PFSK-1 (cell line): ENCODE results near the gene ANXA6.

Experiments
- FOXP2 ChIP-seq: optimal IDR thresholded peaks from 2 replicates; pipeline ENCODE3; 2011; ENCODE audit warnings: borderline replicate concordance, control low read depth, inconsistent platforms; ENCODE audit not compliant: insufficient read depth; ENCODE audit errors: extremely low read length, extremely low read depth
- POLR2AphosphoS5 ChIP-seq: IDR thresholded peaks from 2 replicates; pipeline ENCODE4 v1.6.1; 2012; ENCODE audit warnings: low read depth, mild to moderate bottlenecking, control low read depth, low read length, moderate library complexity
- SIN3A ChIP-seq: IDR thresholded peaks from 2 replicates; pipeline ENCODE4 v1.6.1; 2012; ENCODE audit warnings: mild to moderate bottlenecking, low read length, moderate library complexity, borderline replicate concordance; ENCODE audit not compliant: insufficient read depth
- TAF1 ChIP-seq: IDR thresholded peaks from 2 replicates; pipeline ENCODE4 v1.6.1; 2012; ENCODE audit warnings: low read length, control low read depth, borderline replicate concordance; ENCODE audit not compliant: insufficient read depth
- TF ChIP-seq, protein P1 (sequence below), 2 experiments: IDR thresholded peaks; 2 replicates each; pipeline versions ENCODE4 v1.6.1 to v1.8.0; 2011 to 2012; ENCODE audit warnings: low read depth in 2 of 2, low read length in 2 of 2, control low read depth in 1 of 2, inconsistent platforms in 1 of 2, mild to moderate bottlenecking in 1 of 2, moderate library complexity in 1 of 2; ENCODE audit not compliant: insufficient read depth in 1 of 2

The ANXA6 gene

DNA sequence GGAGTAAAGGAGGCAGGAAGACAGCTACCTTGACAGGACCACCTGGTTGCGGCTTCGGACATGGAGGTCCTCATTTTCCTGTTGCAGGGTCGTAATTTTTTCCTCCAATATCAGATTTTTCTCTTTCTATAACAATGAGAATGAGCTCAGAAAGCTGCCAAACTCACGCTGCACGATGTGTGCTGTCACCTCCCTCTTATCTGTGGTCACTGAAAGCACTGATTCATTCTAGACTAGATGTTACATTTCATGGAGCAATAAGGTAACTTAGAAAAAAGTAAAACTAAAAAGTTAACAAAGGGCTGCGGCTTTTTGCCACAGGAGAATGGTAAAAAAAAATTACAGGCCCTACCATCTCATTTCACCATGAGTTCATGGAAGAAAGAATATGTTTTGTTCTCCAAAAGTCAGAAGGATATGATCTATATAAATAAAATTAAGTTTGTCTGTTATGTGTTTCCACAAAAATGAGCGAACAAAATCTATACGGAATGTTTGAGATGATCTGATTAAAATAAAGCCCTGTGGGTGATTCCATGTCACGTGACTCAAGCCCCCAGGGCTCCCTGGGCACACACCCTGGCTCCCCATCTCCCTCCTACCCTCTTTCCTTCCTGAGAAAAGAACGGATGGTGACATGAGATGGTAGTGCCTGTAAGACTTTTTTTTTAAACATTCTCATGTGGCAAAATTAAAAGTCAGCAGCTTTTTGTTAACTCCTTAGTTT, 26.9 kb upstream of the ANXA6 start:
- TF ChIP-seq SIN3A = no peak
- TF ChIP-seq TAF1 = no peak
- no peak for TF ChIP-seq FOXP2
- TF ChIP-seq, protein P1, sequence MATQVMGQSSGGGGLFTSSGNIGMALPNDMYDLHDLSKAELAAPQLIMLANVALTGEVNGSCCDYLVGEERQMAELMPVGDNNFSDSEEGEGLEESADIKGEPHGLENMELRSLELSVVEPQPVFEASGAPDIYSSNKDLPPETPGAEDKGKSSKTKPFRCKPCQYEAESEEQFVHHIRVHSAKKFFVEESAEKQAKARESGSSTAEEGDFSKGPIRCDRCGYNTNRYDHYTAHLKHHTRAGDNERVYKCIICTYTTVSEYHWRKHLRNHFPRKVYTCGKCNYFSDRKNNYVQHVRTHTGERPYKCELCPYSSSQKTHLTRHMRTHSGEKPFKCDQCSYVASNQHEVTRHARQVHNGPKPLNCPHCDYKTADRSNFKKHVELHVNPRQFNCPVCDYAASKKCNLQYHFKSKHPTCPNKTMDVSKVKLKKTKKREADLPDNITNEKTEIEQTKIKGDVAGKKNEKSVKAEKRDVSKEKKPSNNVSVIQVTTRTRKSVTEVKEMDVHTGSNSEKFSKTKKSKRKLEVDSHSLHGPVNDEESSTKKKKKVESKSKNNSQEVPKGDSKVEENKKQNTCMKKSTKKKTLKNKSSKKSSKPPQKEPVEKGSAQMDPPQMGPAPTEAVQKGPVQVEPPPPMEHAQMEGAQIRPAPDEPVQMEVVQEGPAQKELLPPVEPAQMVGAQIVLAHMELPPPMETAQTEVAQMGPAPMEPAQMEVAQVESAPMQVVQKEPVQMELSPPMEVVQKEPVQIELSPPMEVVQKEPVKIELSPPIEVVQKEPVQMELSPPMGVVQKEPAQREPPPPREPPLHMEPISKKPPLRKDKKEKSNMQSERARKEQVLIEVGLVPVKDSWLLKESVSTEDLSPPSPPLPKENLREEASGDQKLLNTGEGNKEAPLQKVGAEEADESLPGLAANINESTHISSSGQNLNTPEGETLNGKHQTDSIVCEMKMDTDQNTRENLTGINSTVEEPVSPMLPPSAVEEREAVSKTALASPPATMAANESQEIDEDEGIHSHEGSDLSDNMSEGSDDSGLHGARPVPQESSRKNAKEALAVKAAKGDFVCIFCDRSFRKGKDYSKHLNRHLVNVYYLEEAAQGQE (IDR thresholded peaks at IDR 0.05; ENCODE audit: insufficient read depth in 1 of 2, low read depth in 2 of 2, low read length in 2 of 2) = no peak
- TF ChIP-seq POLR2AphosphoS5 = no peak

DNA sequence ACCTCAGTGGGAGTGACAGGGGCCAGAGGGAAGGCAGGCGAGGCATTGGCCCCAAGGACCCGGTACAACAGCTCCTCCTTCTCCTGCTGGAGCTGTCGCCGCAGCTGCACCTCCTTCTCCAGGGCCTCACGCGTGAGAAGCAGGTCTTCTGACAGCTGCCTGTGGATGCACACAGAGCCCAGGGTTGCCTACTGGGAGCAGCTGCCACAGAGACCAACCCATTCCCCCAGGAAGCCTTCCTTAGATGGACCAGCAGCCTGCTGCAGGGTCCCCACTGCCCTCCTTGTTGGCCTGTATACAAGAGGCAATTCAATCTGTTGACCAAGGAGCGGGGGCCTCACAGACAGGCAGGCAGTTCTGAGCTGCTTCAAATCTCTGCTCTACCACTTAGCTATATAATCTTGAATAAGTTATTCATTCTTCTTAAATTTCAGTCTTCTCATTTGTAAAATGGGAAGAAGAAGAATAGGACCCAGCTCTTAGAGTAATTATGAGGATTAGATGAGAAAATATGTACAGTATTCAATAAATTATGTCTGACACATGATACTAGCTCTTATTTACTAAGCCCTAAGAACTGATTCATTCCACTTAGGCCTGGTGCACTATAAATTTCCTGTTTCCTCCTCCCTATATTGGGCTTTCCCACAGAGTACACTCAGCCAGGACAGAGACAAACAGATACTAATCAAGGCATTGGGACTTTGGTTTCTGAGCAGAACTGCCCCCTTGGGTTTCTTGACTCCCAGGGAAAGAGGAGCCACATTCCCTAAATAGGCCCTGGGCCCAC, 26.1 kb upstream of the ANXA6 start:
- TF ChIP-seq, protein P1 (IDR thresholded peaks at IDR 0.05; ENCODE audit: insufficient read depth in 1 of 2, low read depth in 2 of 2, low read length in 2 of 2) = no peak
- TF ChIP-seq TAF1 = no peak
- no peak for TF ChIP-seq FOXP2
- TF ChIP-seq POLR2AphosphoS5 = no peak
- TF ChIP-seq SIN3A = no peak

DNA sequence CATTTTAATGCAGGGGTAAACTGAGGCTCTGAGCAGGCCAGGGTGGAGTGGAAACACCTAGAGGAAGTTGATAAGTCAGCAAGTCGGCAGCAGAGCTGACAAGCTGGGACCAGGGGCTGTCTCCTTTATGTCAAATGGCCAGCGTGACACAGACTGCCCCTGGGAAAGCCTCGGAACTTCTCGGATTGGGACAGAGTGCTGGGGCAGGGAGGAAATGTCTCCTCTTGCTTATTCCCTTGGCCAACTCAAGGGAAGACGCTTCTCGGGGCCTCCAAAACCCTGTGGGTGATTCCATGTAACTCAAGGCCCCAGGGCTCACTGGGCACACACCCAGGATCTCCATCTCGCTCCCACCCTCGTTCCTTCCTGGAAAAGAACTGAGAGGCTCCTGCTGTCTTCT, 25.4 kb upstream of the ANXA6 start:
- TF ChIP-seq TAF1 (no peak), FOXP2 (no peak), POLR2AphosphoS5 (no peak), SIN3A (no peak)
- TF ChIP-seq, protein P1 (IDR thresholded peaks at IDR 0.05; ENCODE audit: insufficient read depth in 1 of 2, low read depth in 2 of 2, low read length in 2 of 2) = no peak

DNA sequence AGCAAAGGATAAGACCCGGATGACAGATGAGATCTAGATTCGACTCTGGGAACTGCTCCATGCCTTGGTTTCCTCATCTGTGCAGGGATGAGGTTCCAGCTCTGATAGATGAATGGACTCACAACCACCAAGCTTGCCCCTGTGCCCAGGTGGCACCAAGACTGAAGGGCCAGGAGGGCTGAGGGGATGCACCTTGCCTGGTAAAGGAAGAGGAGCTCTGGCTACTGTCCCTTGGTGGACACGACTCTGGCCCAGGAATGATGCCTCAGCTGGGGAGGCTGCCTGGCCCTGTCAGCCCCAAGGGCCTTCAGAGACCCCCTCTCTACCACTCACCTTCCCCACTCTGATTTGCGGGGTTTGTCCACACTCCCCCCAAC, 24.9 kb upstream of the ANXA6 start:
- TF ChIP-seq TAF1 = no peak
- TF ChIP-seq, protein P1 (IDR thresholded peaks at IDR 0.05; ENCODE audit: insufficient read depth in 1 of 2, low read depth in 2 of 2, low read length in 2 of 2) = no peak
- TF ChIP-seq SIN3A = no peak
- no peak for TF ChIP-seq FOXP2
- TF ChIP-seq POLR2AphosphoS5 = no peak
